Measurements from ENCODE around the gene NIPA2.

Gene NIPA2

GRCh38 chr15:22915866-22916515 lies 77.5 kb downstream of the NIPA2 start:
- H3K9ac ChIP-seq, result no peak overlapping the region
- no peaks in the 10 kb centered on the region for H3K27me3 ChIP-seq
- H3K9me3 ChIP-seq (replicated peaks in 1 of 11), result peaks cover 0 to 11% (median 0%) of the 10 kb centered on the region in 11 experiments; a peak in 6 of 22 replicates
- H4K20me1 ChIP-seq, result peaks cover 0 to 59% (median 0%) of the 10 kb centered on the region in 11 experiments; a peak in 7 of 22 replicates
- H3K4me2 ChIP-seq, result no peak overlapping the region
- peaks cover 0 to 41% (median 33%) of the 10 kb centered on the region in 10 experiments; a peak in 18 of 20 replicates for H3K4me1 ChIP-seq
- H3K36me3 ChIP-seq, result peaks cover 82 to 100% (median 93%) of the 10 kb centered on the region in 11 experiments
- H3K27ac ChIP-seq, result no peak overlapping the region
- H3K4me3 ChIP-seq, result no peak overlapping the region
- TF ChIP-seq Cebpa-rat (IDR thresholded peaks at IDR 0.05), result no peak

GRCh38 chr15:22916606-22917350 lies 78.3 kb downstream of the NIPA2 start:
- peak overlapping the region in 4 of 11 experiments; percentile 18 to 42 (median 27); a peak in 3 of 22 replicates for H3K9ac ChIP-seq
- peak overlapping the region in 7 of 11 experiments; percentile 52 to 76 (median 68); a peak in 13 of 22 replicates for H3K4me2 ChIP-seq
- H3K9me3 ChIP-seq (replicated peaks in 1 of 11), result peaks cover 0 to 11% (median 0%) of the 10 kb centered on the region in 11 experiments; a peak in 6 of 22 replicates
- H3K27me3 ChIP-seq, result no peaks in the 10 kb centered on the region
- no peak overlapping the region for H3K4me3 ChIP-seq
- H3K36me3 ChIP-seq, result peaks cover 77 to 100% (median 91%) of the 10 kb centered on the region in 11 experiments
- TF ChIP-seq Cebpa-rat (IDR thresholded peaks at IDR 0.05), result no peak
- H3K4me1 ChIP-seq, result peaks cover 0 to 33% (median 27%) of the 10 kb centered on the region in 10 experiments; a peak in 18 of 20 replicates
- peaks cover 0 to 66% (median 0%) of the 10 kb centered on the region in 11 experiments; a peak in 7 of 22 replicates for H4K20me1 ChIP-seq
- peak overlapping the region in 3 of 11 experiments; percentile 21 to 48 (median 40); a peak in 1 of 22 replicates for H3K27ac ChIP-seq

DNA sequence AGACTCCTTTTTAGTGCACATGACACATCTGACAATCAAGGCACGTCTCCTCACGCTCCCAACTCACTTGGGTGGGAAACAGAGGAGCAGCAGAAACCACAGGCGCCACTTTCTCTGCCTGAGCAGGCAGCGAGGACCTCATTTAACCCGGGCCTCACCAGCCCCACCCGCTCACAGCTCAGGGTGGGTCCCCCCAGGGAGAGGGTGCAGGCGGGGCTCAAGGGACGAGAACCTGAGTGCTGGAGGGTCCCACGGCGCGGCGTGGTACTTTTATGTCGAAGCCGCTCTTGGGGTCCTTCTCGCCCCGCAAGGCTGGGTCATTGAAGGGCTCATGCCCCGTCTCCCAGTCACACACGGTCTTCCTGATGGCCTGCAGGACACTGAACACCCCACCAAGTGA lies 79.1 kb downstream of the NIPA2 start:
- Histone ChIP-seq H3K27ac (peak overlapping the region in 6 of 11 experiments; percentile 24 to 48 (median 33); a peak in 7 of 22 replicates), H3K4me1 (peaks cover 0 to 31% (median 20%) of the 10 kb centered on the region in 10 experiments; a peak in 18 of 20 replicates), H3K27me3 (no peaks in the 10 kb centered on the region), H4K20me1 (peaks cover 0 to 74% (median 0%) of the 10 kb centered on the region in 11 experiments; a peak in 7 of 22 replicates), H3K4me2 (peak overlapping the region in 10 of 11 experiments; percentile 3 to 76 (median 63); a peak in 19 of 22 replicates), H3K9me3 (replicated peaks in 1 of 11) (peaks cover 0 to 3% (median 0%) of the 10 kb centered on the region in 11 experiments; a peak in 5 of 22 replicates), H3K36me3 (peaks cover 77 to 100% (median 91%) of the 10 kb centered on the region in 11 experiments), H3K9ac (peak overlapping the region in 5 of 11 experiments; percentile 3 to 42 (median 26); a peak in 6 of 22 replicates), H3K4me3 (no peak overlapping the region)
- TF ChIP-seq Cebpa-rat (IDR thresholded peaks at IDR 0.05), result no peak
